H1 (cell line): ENCODE data around the gene CH25H. TPM values are rescaled to one million over a fixed set of nuclear protein-coding genes. Genes with fewer than 3 reads are reported as not detected.

Experiments
- CTCF ChIA-PET: fragments of 300-600 bp; sonication (Branson Sonifier 250); formaldehyde crosslinking; loops from one replicate; lab custom pipeline; 2021; ENCODE audit not compliant: partially characterized antibody; lab: Charles Lee
- POLR2A ChIA-PET: fragments of 300-600 bp; sonication (Branson Sonifier 250); formaldehyde crosslinking; loops from one replicate; lab custom pipeline; 2021; ENCODE audit warnings: inconsistent platforms; ENCODE audit not compliant: partially characterized antibody; lab: Charles Lee
- DNase-seq, 2 experiments: peaks; one replicate each; pipeline versions ENCODE4 v3.0.0 to v3.0.0-alpha.2; 2010 to 2022; ENCODE audit warnings: low spot score in 2 of 2, low read depth in 1 of 2, mixed read lengths in 1 of 2
- FAIRE-seq: peaks from 2 replicates; lab custom pipeline; 2011; peaks lifted over from hg19 to GRCh38; lab: Jason Lieb, UNC
- H2AFZ ChIP-seq: 2 replicates; pipeline ENCODE4 v1.8.1; 2012; ENCODE audit warnings: low read length, inconsistent platforms
- H2AK5ac ChIP-seq: 2 replicates; pipeline ENCODE4 v1.6.1; 2013; ENCODE audit warnings: low read depth, low read length
- H2BK120ac ChIP-seq: replicated peaks from 2 replicates; pipeline ENCODE3; 2013; ENCODE audit warnings: low read depth, low read length, inconsistent platforms
- H2BK12ac ChIP-seq: 2 replicates; pipeline ENCODE4 v1.6.1; 2013; ENCODE audit warnings: low read depth, low read length
- H2BK15ac ChIP-seq: 2 replicates; pipeline ENCODE4 v1.6.1; 2013; ENCODE audit warnings: low read length
- H2BK20ac ChIP-seq: 2 replicates; pipeline ENCODE4 v1.6.1; 2013; ENCODE audit warnings: low read length
- H2BK5ac ChIP-seq: 2 replicates; pipeline ENCODE4 v1.6.1; 2013; ENCODE audit warnings: low read depth, low read length
- H3K14ac ChIP-seq: 2 replicates; pipeline ENCODE4 v1.6.1; 2013; ENCODE audit warnings: inconsistent platforms; ENCODE audit not compliant: insufficient read length
- H3K18ac ChIP-seq: 2 replicates; pipeline ENCODE4 v1.6.1; 2013; ENCODE audit warnings: low read length; ENCODE audit errors: extremely low read depth
- H3K23ac ChIP-seq: 2 replicates; pipeline ENCODE4 v1.6.1; 2013; ENCODE audit warnings: inconsistent platforms; ENCODE audit not compliant: insufficient read length
- H3K23me2 ChIP-seq: 2 replicates; pipeline ENCODE4 v1.6.1; 2013; ENCODE audit warnings: low read depth, low read length
- H3K27ac ChIP-seq: 2 replicates; pipeline ENCODE4 v1.6.1; 2011; ENCODE audit warnings: low read depth, low read length, inconsistent platforms
- H3K27me3 ChIP-seq, 4 experiments: replicated peaks in 1 of 4; 1 replicate in 1 of 4; 2 replicates in 3 of 4; pipeline versions ENCODE4 v1.6.1 to v1.8.1; 2011 to 2013; ENCODE audit warnings: low read length in 3 of 4, mild to moderate bottlenecking in 3 of 4, inconsistent platforms in 2 of 4, mixed read lengths in 2 of 4, moderate library complexity in 1 of 4; ENCODE audit not compliant: control insufficient read depth in 3 of 4, insufficient read depth in 3 of 4; ENCODE audit errors: extremely low read depth in 1 of 4
- H3K36me3 ChIP-seq, 4 experiments: 2 replicates each; pipeline versions ENCODE4 v1.6.1 to v1.8.1; 2011 to 2013; ENCODE audit warnings: mild to moderate bottlenecking in 4 of 4, low read length in 3 of 4, moderate library complexity in 2 of 4, control low read depth in 1 of 4, inconsistent platforms in 1 of 4; ENCODE audit not compliant: insufficient read depth in 4 of 4, control insufficient read depth in 2 of 4
- H3K4ac ChIP-seq: replicated peaks from 2 replicates; pipeline ENCODE3; 2013; ENCODE audit warnings: low read length, low read depth, mixed read lengths, inconsistent platforms; ENCODE audit not compliant: insufficient read length
- H3K4me1 ChIP-seq, 4 experiments: replicated peaks in 1 of 4; 1 replicate in 1 of 4; 2 replicates in 3 of 4; pipeline versions ENCODE4 v1.6.1 to v1.8.1; 2011 to 2013; ENCODE audit warnings: low read length in 3 of 4, inconsistent platforms in 2 of 4, mixed read lengths in 1 of 4; ENCODE audit not compliant: insufficient read depth in 4 of 4, control insufficient read depth in 3 of 4
- H3K4me2 ChIP-seq, 2 experiments: 2 replicates each; pipeline versions ENCODE4 v1.6.1 to v1.8.1; 2011 to 2013; ENCODE audit warnings: low read depth in 2 of 2, low read length in 2 of 2, control low read depth in 1 of 2, inconsistent platforms in 1 of 2, mild to moderate bottlenecking in 1 of 2; ENCODE audit not compliant: insufficient read depth in 1 of 2
- H3K4me3 ChIP-seq, 4 experiments: fragments of 200-600, 300-600 bp in 1 of 4; sonication (generic), shearing (Covaris generic), sonication (Bioruptor Twin) in 1 of 4; 2 replicates each; pipeline versions ENCODE4 v1.5.1 to v1.8.1; 2011 to 2016; ENCODE audit warnings: low read length in 4 of 4, low read depth in 3 of 4, control low read depth in 2 of 4, inconsistent platforms in 2 of 4, mild to moderate bottlenecking in 2 of 4, mixed read lengths in 1 of 4, moderate library complexity in 1 of 4; ENCODE audit not compliant: insufficient read depth in 2 of 4; ENCODE audit errors: extremely low read depth in 1 of 4
- H3K56ac ChIP-seq: replicated peaks from 2 replicates; pipeline ENCODE3; 2013; ENCODE audit warnings: low read depth, mild to moderate bottlenecking, mixed read lengths, low read length, inconsistent platforms; ENCODE audit not compliant: insufficient read length
- H3K79me1 ChIP-seq: 2 replicates; pipeline ENCODE4 v1.6.1; 2013; ENCODE audit warnings: low read depth, low read length, control low read depth
- H3K79me2 ChIP-seq, 2 experiments: 2 replicates each; pipeline versions ENCODE4 v1.6.1 to v1.8.1; 2012 to 2013; ENCODE audit warnings: low read length in 2 of 2, mild to moderate bottlenecking in 2 of 2, inconsistent platforms in 1 of 2; ENCODE audit not compliant: insufficient read depth in 2 of 2, control insufficient read depth in 1 of 2
- H3K9ac ChIP-seq, 4 experiments: replicated peaks in 1 of 4; 1 replicate in 1 of 4; 2 replicates in 3 of 4; pipeline versions ENCODE4 v1.6.1 to v1.8.1; 2011 to 2013; ENCODE audit warnings: low read depth in 3 of 4, low read length in 3 of 4, control low read depth in 2 of 4, mild to moderate bottlenecking in 2 of 4, moderate library complexity in 2 of 4, inconsistent platforms in 1 of 4; ENCODE audit errors: extremely low read depth in 1 of 4
- H3K9me3 ChIP-seq, 2 experiments: 2 replicates each; pipeline versions ENCODE4 v1.6.1 to v1.8.1; 2012 to 2013; ENCODE audit warnings: mild to moderate bottlenecking in 2 of 2, moderate library complexity in 2 of 2, control low read depth in 1 of 2, inconsistent platforms in 1 of 2, low read depth in 1 of 2, low read length in 1 of 2, mixed read lengths in 1 of 2; ENCODE audit not compliant: insufficient read depth in 2 of 2
- H4K20me1 ChIP-seq, 2 experiments: replicated peaks in 1 of 2; 2 replicates each; pipeline versions ENCODE3 to v1.8.1; 2011 to 2013; ENCODE audit warnings: inconsistent platforms in 2 of 2, low read length in 2 of 2, mild to moderate bottlenecking in 1 of 2; ENCODE audit not compliant: insufficient read depth in 2 of 2, control insufficient read depth in 1 of 2
- H4K5ac ChIP-seq: 2 replicates; pipeline ENCODE4 v1.6.1; 2013; ENCODE audit warnings: low read length, low read depth, mixed read lengths, inconsistent platforms; ENCODE audit not compliant: insufficient read length
- H4K8ac ChIP-seq: 2 replicates; pipeline ENCODE4 v1.8.0; 2013; ENCODE audit warnings: mild to moderate bottlenecking, moderate library complexity, low read length, inconsistent platforms; ENCODE audit not compliant: insufficient read depth; ENCODE audit errors: extremely low read depth
- H4K91ac ChIP-seq: replicated peaks from 2 replicates; pipeline ENCODE3; 2013; ENCODE audit warnings: low read length, mixed read lengths, inconsistent platforms; ENCODE audit not compliant: insufficient read length
- ATF3 ChIP-seq: IDR thresholded peaks from 2 replicates; pipeline ENCODE4 v1.6.1; 2011; ENCODE audit warnings: low read depth, mild to moderate bottlenecking, low read length; ENCODE audit not compliant: insufficient read depth
- BACH1 ChIP-seq: IDR thresholded peaks from 2 replicates; pipeline ENCODE4 v1.6.1; 2012; ENCODE audit warnings: low read length, improper control_type of control experiment
- BCL11A ChIP-seq, 2 experiments: IDR thresholded peaks; one replicate each; pipeline ENCODE4 v1.6.1; 2011; ENCODE audit warnings: low read depth in 2 of 2, low read length in 2 of 2, mild to moderate bottlenecking in 2 of 2
- BRCA1 ChIP-seq: IDR thresholded peaks from 2 replicates; pipeline ENCODE4 v1.6.1; 2012; ENCODE audit warnings: low read depth, low read length, improper control_type of control experiment
- EZH2 ChIP-seq: fragments of 200-600 bp; sonication (generic); IDR thresholded peaks from 2 replicates; pipeline ENCODE4 v1.7.1; 2012; ENCODE audit warnings: low read depth, mild to moderate bottlenecking, moderate library complexity, low read length, inconsistent platforms; ENCODE audit not compliant: severe bottlenecking
- JUND ChIP-seq: IDR thresholded peaks from 2 replicates; pipeline ENCODE4 v1.6.1; 2011; ENCODE audit warnings: mild to moderate bottlenecking, improper control_type of control experiment, low read length
- KDM1A ChIP-seq: fragments of 200-600, 300-600 bp; sonication (generic); IDR thresholded peaks from 2 replicates; pipeline ENCODE4 v1.7.1; 2016; ENCODE audit warnings: mild to moderate bottlenecking, low read length, borderline replicate concordance
- POU5F1 ChIP-seq: IDR thresholded peaks from 2 replicates; pipeline ENCODE4 v1.6.1; 2011; ENCODE audit warnings: low read depth, mild to moderate bottlenecking, low read length, moderate library complexity
- RAD21 ChIP-seq, 2 experiments: IDR thresholded peaks in 1 of 2; conservative IDR thresholded peaks in 1 of 2; 2 replicates each; pipeline ENCODE4 v1.6.1; 2011; ENCODE audit warnings: low read depth in 2 of 2, low read length in 2 of 2, improper control_type of control experiment in 1 of 2, inconsistent platforms in 1 of 2, mild to moderate bottlenecking in 1 of 2, moderate library complexity in 1 of 2
- RBBP5 ChIP-seq: IDR thresholded peaks from 2 replicates; pipeline ENCODE4 v1.7.1; 2012; ENCODE audit warnings: low read depth, mild to moderate bottlenecking, inconsistent platforms, low read length, moderate library complexity, borderline replicate concordance
- SP4 ChIP-seq: IDR thresholded peaks from 2 replicates; pipeline ENCODE4 v1.6.1; 2012; ENCODE audit warnings: low read length, inconsistent platforms
- TAF7 ChIP-seq: optimal IDR thresholded peaks from 2 replicates; pipeline ENCODE3; 2011; ENCODE audit warnings: low read depth, mild to moderate bottlenecking, inconsistent platforms, low read length, moderate library complexity, borderline replicate concordance
- ZNF274 ChIP-seq: IDR thresholded peaks from 2 replicates; pipeline ENCODE4 v1.7.0; 2012; ENCODE audit warnings: low read length, borderline replicate concordance; ENCODE audit errors: extremely low read depth
- WGBS, 2 experiments: shearing (Covaris generic) in 1 of 2; methylation state at CpG; one replicate each; pipeline versions ENCODE4 v1.1.6 to v1.1.7; 2013 to 2015; ENCODE audit warnings: low lambda C conversion rate in 2 of 2, mixed read lengths in 2 of 2, inconsistent platforms in 1 of 2, low coverage in 1 of 2, missing lambda C conversion rate in 1 of 2; ENCODE audit not compliant: insufficient replicate concordance in 2 of 2, insufficient coverage in 1 of 2, insufficient read length in 1 of 2; ENCODE audit errors: extremely low coverage in 1 of 2, missing lambda C conversion rate in 1 of 2; 5-methylcytosine and 5-hydroxymethylcytosine counted together
- polyA plus RNA-seq, 7 experiments: library from polyadenylated mRNA; depleted of rRNA in 3 of 7; stranded (reverse) in 5 of 7; unstranded in 2 of 7; fragments of >200 nt in 5 of 7; fragments of 200-250 nt in 2 of 7; gene quantifications; 1 replicate in 5 of 7; 2 replicates in 1 of 7; 4 replicates in 1 of 7; pipeline versions ENCODE4 v1.2.1 to v1.2.3, GENCODE V29; 2011 to 2013; ENCODE audit warnings: missing spikeins in 2 of 7, mixed read lengths in 2 of 7
- total RNA-seq: library from RNA; stranded (reverse); fragmentation: NEBNext Ultra II Directional; extraction: Animal tissue kit (Norgen Biotek cat#: 25700); gene quantifications from 2 replicates; pipeline ENCODE4 v1.2.1, GENCODE V29; 2021

CH25H gene
- total and polyA plus RNA-seq, 2 of the 8 experiments (the other 6 are each of a cell fraction or from before 2014, with no cell fraction given), result 0.56 to 1.3 TPM

- H3K79me2 ChIP-seq, result no peaks in the 10 kb centered on the region
- no peaks in the 10 kb centered on the region for H3K36me3 ChIP-seq
- H3K18ac ChIP-seq, result no peak overlapping the region
- no peak overlapping the region for H3K14ac ChIP-seq
- no peak overlapping the region for H4K5ac ChIP-seq
- H2BK5ac ChIP-seq, result no peak overlapping the region
- no peak overlapping the region for H2BK12ac ChIP-seq
- ChIA-PET POLR2A (no interaction called here), CTCF (interaction anchor here (0.8 to 1.2 kb wide), 2 partner anchors 17 to 128 kb away, joined by 3 read pairs; no protein-coding TSS in a partner anchor)
- H2BK15ac ChIP-seq, result no peak overlapping the region
- no peaks in the 10 kb centered on the region for H3K79me1 ChIP-seq
- H3K4me1 ChIP-seq, result no peaks in the 10 kb centered on the region
- WGBS, 2 experiments, result 90% methylated on average over 1 of the region's 1 CpG; no CpG with 5 or more reads in 1 of the 2 experiments
- DNase-seq (no peak), FAIRE-seq (no peak)
- no peaks in the 10 kb centered on the region for H3K27me3 ChIP-seq
- H2BK120ac ChIP-seq, result no peak overlapping the region
- H3K4ac ChIP-seq, result no peak overlapping the region
- H3K27ac ChIP-seq, result no peak overlapping the region
- no peak overlapping the region for H4K8ac ChIP-seq
- H3K9ac ChIP-seq, result no peak overlapping the region
- H3K9me3 ChIP-seq, result no peaks in the 10 kb centered on the region
- H2AFZ ChIP-seq, result no peak overlapping the region
- H4K91ac ChIP-seq, result no peak overlapping the region
- no peaks in the 10 kb centered on the region for H3K23me2 ChIP-seq
- no peaks in the 10 kb centered on the region for H4K20me1 ChIP-seq
- no peak overlapping the region for H3K4me2 ChIP-seq
- H2AK5ac ChIP-seq, result no peak overlapping the region
- no peak overlapping the region for H3K23ac ChIP-seq
- H3K56ac ChIP-seq, result no peak overlapping the region
- H3K4me3 ChIP-seq, result no peak overlapping the region
- no peak overlapping the region for H2BK20ac ChIP-seq
- TF ChIP-seq SP4 (no peak), BCL11A (IDR thresholded peaks at IDR 0.05; ENCODE audit: low read depth in 2 of 2, low read length in 2 of 2) (no peak), BRCA1 (no peak), ATF3 (no peak), ZNF274 (no peak), KDM1A (no peak), TAF7 (no peak), EZH2 (no peak), JUND (no peak), RAD21 (IDR thresholded peaks at IDR 0.05 in 1 of 2, conservative IDR thresholded peaks at IDR 0.05 in 1 of 2; ENCODE audit: low read depth in 2 of 2, low read length in 2 of 2) (no peak), POU5F1 (no peak), RBBP5 (no peak), BACH1 (no peak)
These were observed 46.8 kb downstream of the CH25H start for GRCh38 chr10:89160339-89160738.
